SIG-M5 treated with dmso at 0.1 percent for 504 hours (cell line): Measurements from ENCODE around the gene GALK1.
"Not testable (repeated sequence)": the region's sequence is repeated elsewhere in the genome, so short reads cannot be mapped to it uniquely, and the experiment has no call there.

ENCODE experiments used
- DNase-seq: peaks from one replicate; lab custom pipeline; 2025; ENCODE audit not compliant: unreplicated experiment; lab: John Stamatoyannopoulos, UW

Gene GALK1

GRCh38 chr17:75784473-75785015 lies 19.6 kb upstream of the GALK1 start, which contains the start of gene UNK:
Gene UNK, plus strand, starts transcription at chr17:75784806. Its CDS starts 75 bp downstream, at chr17:75784881.
- peak; percentile 100 for DNase-seq

GRCh38 chr17:75783803-75784472 lies 18.9 kb upstream of the GALK1 start:
- DNase-seq, result no peak

- peak; percentile 99 for DNase-seq
These were observed 18.2 kb upstream of the GALK1 start for GRCh38 chr17:75783069-75783783.

GRCh38 chr17:75779987-75780889 lies 15.2 kb upstream of the GALK1 start:
- no peak for DNase-seq

GRCh38 chr17:75779250-75779986 lies 14.4 kb upstream of the GALK1 start:
- DNase-seq, result peak; percentile 100

GRCh38 chr17:75778861-75779249 lies 13.9 kb upstream of the GALK1 start:
- peak; percentile 74 for DNase-seq

GRCh38 chr17:75778066-75778860 lies 13.3 kb upstream of the GALK1 start:
- not testable (repeated sequence) for DNase-seq

GRCh38 chr17:75777296-75777922 lies 12.4 kb upstream of the GALK1 start:
- no peak for DNase-seq

GRCh38 chr17:75776386-75777295 lies 11.6 kb upstream of the GALK1 start:
- DNase-seq, result peak; percentile 65

GRCh38 chr17:75774991-75775668 lies 10.1 kb upstream of the GALK1 start:
- DNase-seq, result peak; percentile 57

GRCh38 chr17:75774471-75774990 lies 9.5 kb upstream of the GALK1 start:
- no peak for DNase-seq

- DNase-seq, result no peak
These were observed 8.9 kb upstream of the GALK1 start for GRCh38 chr17:75773808-75774470.

GRCh38 chr17:75773121-75773807 lies 8.3 kb upstream of the GALK1 start:
- DNase-seq, result no peak

GRCh38 chr17:75771334-75772281 lies 6.6 kb upstream of the GALK1 start:
- peak; percentile 25 for DNase-seq

- DNase-seq, result no peak
These were observed 4.5 kb upstream of the GALK1 start for GRCh38 chr17:75769536-75769935.
